ENCODE results near the gene VTI1A. TPM values are rescaled to one million over a fixed set of nuclear protein-coding genes. Genes with fewer than 3 reads are reported as not detected.

VTI1A gene
- total and polyA plus RNA-seq, 2 of the 8 experiments (the other 6 are each of a cell fraction or from before 2014, with no cell fraction given), result 6.0 to 20.0 TPM

DNA sequence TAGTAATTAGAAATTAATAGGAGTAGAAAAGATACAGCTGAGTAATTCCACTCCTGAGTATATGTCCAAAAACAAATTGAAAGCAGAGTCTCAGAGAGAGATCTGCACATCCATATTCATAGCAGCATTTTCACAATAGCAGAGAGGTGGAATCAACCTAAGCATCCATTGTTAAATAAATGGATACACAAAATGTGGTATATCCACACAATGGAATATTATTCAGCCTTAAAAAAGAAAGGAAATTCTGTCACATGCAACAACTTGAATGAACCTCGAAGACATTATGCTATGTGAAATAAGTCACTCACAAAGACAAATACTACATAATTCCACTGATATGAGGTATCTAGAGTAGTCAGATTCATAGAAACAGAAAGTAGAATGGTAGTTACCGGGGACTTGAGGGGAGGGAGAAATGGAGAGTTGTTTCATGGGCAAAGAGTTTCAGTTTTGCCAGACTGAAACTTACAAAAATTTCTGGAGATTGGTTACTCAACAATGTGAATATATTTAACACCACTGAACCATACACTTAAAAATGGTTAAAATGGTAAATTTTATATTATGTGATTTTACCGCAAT lies 18.4 kb downstream of the VTI1A start (continued):
- TF ChIP-seq CHD7 (IDR thresholded peaks at IDR 0.05; ENCODE audit: insufficient replicate concordance, low read length), result no peak
